ENCODE data around the gene EIF4G1. TPM values are rescaled to one million over a fixed set of nuclear protein-coding genes. Genes with fewer than 3 reads are reported as not detected.

EIF4G1 gene
- total and polyA plus RNA-seq, 8 donors = 118 to 207 (median 174) TPM

DNA sequence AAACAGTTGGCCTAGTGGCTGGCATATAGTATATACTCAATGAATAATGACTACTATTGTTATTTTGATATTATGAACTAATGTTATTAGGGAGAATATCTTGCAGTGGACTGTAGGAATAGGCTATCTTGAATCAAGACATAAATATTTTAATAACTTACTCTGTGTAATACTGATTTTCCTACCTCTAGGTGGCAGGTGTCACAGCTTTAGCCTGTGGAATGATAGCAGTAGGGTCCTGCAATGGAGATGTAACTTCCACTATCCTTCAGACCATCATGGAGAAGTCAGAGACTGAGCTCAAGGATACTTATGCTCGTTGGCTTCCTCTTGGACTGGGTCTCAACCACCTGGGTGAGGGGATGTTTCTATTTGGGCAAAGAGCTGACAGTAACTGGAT is 8.8 kb upstream of the EIF4G1 start:
- TF ChIP-seq, protein P1, sequence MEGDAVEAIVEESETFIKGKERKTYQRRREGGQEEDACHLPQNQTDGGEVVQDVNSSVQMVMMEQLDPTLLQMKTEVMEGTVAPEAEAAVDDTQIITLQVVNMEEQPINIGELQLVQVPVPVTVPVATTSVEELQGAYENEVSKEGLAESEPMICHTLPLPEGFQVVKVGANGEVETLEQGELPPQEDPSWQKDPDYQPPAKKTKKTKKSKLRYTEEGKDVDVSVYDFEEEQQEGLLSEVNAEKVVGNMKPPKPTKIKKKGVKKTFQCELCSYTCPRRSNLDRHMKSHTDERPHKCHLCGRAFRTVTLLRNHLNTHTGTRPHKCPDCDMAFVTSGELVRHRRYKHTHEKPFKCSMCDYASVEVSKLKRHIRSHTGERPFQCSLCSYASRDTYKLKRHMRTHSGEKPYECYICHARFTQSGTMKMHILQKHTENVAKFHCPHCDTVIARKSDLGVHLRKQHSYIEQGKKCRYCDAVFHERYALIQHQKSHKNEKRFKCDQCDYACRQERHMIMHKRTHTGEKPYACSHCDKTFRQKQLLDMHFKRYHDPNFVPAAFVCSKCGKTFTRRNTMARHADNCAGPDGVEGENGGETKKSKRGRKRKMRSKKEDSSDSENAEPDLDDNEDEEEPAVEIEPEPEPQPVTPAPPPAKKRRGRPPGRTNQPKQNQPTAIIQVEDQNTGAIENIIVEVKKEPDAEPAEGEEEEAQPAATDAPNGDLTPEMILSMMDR (IDR thresholded peaks at IDR 0.05) = peak in 3 of 4 donors; percentile 15 to 19 (median 19)
- no peaks in the 10 kb centered on the region for H3K9me3 ChIP-seq
- H3K4me1 ChIP-seq = peaks cover 0 to 3% (median 2%) of the 10 kb centered on the region in 3 donors
- no peak overlapping the region for H3K4me3 ChIP-seq
- H3K36me3 ChIP-seq = peaks cover 0 to 75% (median 41%) of the 10 kb centered on the region in 3 donors
- intact Hi-C loops (cut with DNase I) = no loop called here
- no peak for FAIRE-seq
- ATAC-seq = peak in 3 of 4 donors; percentile 41 to 70 (median 69)
- H3K27ac ChIP-seq = no peak overlapping the region
- WGBS, 2 donors = 43 to 52% methylated on average over 1 of the region's 1 CpG
- no peak for DNase-seq
- H3K27me3 ChIP-seq = no peaks in the 10 kb centered on the region

DNA sequence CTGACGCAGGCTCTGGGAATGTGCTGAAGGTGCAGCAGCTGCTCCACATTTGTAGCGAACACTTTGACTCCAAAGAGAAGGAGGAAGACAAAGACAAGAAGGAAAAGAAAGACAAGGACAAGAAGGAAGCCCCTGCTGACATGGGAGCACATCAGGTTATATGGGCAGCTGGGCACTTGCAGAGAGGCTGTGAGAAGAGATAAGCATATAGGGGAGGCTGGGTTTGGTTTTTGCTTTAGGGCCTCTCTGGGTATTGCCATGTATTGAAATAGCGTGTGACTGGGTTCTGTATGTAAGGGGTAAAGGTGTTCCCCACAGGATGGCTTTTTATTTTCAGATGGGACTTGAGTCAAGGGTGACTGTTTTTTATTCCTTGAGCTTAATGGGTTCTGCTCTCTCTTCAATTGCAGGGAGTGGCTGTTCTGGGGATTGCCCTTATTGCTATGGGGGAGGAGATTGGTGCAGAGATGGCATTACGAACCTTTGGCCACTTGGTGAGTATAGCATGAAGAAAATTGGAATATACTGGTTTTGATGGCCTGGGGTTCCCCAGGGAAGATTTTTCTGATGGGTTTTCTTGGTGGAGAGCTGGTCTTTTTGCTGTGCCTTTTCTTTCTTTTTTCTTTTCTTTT is 7.9 kb upstream of the EIF4G1 start:
- DNase-seq (no peak), ATAC-seq (no peak), FAIRE-seq (no peak)
- Histone ChIP-seq H3K27ac (no peak overlapping the region), H3K36me3 (peaks cover 0 to 66% (median 39%) of the 10 kb centered on the region in 3 donors), H3K4me3 (no peak overlapping the region), H3K4me1 (no peaks in the 10 kb centered on the region), H3K9me3 (no peaks in the 10 kb centered on the region), H3K27me3 (no peaks in the 10 kb centered on the region)
- TF ChIP-seq, protein P1 (IDR thresholded peaks at IDR 0.05) = no peak
- 81 to 82% methylated on average over 4 of the region's 4 CpGs for WGBS, 2 donors
- intact Hi-C loops (cut with DNase I) = no loop called here

DNA sequence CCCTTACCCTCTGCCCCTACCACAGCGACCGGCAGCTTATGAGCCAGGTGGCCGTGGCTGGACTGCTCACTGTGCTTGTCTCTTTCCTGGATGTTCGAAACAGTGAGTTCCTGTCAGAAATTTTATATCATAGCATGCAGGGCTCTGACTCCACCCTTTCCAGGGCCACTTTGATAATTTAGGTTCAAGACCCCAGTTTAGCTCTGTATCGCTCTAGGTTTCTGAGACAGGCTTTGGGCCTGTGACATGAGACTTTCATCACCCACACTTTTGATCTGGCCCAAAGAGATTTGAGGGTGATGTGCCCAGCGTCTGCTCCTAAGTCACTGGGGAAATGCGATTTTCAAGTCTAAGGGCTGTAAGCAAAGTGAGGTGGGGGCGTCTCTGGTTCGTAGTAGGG is 6.5 kb upstream of the EIF4G1 start:
- WGBS, 2 donors = 93 to 96% methylated on average over 9 of the region's 9 CpGs
- Histone ChIP-seq H3K27me3 (no peaks in the 10 kb centered on the region), H3K27ac (no peak overlapping the region), H3K4me3 (no peak overlapping the region), H3K36me3 (peaks cover 0 to 52% (median 25%) of the 10 kb centered on the region in 3 donors), H3K4me1 (no peaks in the 10 kb centered on the region), H3K9me3 (no peaks in the 10 kb centered on the region)
- no peak for DNase-seq
- intact Hi-C loops (cut with DNase I) = no loop called here
- FAIRE-seq = no peak
- TF ChIP-seq, protein P1 (IDR thresholded peaks at IDR 0.05) = no peak
- no peak for ATAC-seq

DNA sequence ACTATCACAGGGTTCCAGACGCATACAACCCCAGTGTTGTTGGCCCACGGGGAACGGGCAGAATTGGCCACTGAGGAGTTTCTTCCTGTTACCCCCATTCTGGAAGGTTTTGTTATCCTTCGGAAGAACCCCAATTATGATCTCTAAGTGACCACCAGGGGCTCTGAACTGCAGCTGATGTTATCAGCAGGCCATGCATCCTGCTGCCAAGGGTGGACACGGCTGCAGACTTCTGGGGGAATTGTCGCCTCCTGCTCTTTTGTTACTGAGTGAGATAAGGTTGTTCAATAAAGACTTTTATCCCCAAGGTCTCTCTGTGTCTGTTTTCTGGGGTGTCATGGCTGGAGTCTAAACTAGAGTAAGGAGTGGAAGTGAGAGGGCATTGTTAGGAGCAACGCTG is 5.7 kb upstream of the EIF4G1 start:
- TF ChIP-seq, protein P1 (IDR thresholded peaks at IDR 0.05) = no peak
- Histone ChIP-seq H3K4me1 (no peaks in the 10 kb centered on the region), H3K27me3 (no peaks in the 10 kb centered on the region), H3K36me3 (peaks cover 0 to 44% (median 17%) of the 10 kb centered on the region in 3 donors), H3K27ac (no peak overlapping the region), H3K4me3 (no peak overlapping the region), H3K9me3 (no peaks in the 10 kb centered on the region)
- intact Hi-C loops (cut with DNase I) = no loop called here
- FAIRE-seq (no peak), DNase-seq (no peak), ATAC-seq (no peak)
- 78 to 85% methylated on average over 7 of the region's 7 CpGs for WGBS, 2 donors

- no peak for FAIRE-seq
Measured at GRCh38 chr3:184311633-184312032, 2.8 kb upstream of the EIF4G1 start.

More at GRCh38 chr3:184311633-184312032, 2.8 kb upstream of the EIF4G1 start:
- Histone ChIP-seq H3K4me3 (no peak overlapping the region), H3K4me1 (peaks cover 0 to 3% (median 0%) of the 10 kb centered on the region in 3 donors), H3K36me3 (peaks cover 0 to 21% (median 12%) of the 10 kb centered on the region in 3 donors), H3K27me3 (no peaks in the 10 kb centered on the region), H3K9me3 (no peaks in the 10 kb centered on the region), H3K27ac (no peak overlapping the region)
- intact Hi-C loops (cut with DNase I) = no loop called here
- no peak for DNase-seq
- ATAC-seq = no peak
- TF ChIP-seq, protein P1 (IDR thresholded peaks at IDR 0.05) = no peak
